HCT116 (cell line): ENCODE data around the gene SAMD10. TPM values are rescaled to one million over a fixed set of nuclear protein-coding genes. Genes with fewer than 3 reads are reported as not detected.
"Not testable (repeated sequence)": the region's sequence is repeated elsewhere in the genome, so short reads cannot be mapped to it uniquely, and the experiment has no call there.

Experiments
- ATAC-seq: fragments of 200-7000 bp; cut with Tn5 transposase; 2 replicates; pipeline ENCODE4 v1.9.1; 2020; ENCODE audit warnings: mild to moderate bottlenecking, moderate library complexity
- BruUV-seq: library from RNA; stranded (reverse); fragments of 400-500 nt; replicated peaks from 2 replicates; lab custom pipeline; 2021; lab: Mats Ljungman, UMichigan
- CTCF ChIA-PET: fragments of 300-600 bp; sonication (Branson Sonifier 250); formaldehyde crosslinking; loops from one replicate; lab custom pipeline; 2021; ENCODE audit warnings: antibody characterized with exemption; lab: Charles Lee
- POLR2A ChIA-PET: fragments of 300-600, 350-600 bp; sonication (Branson Sonifier 250); formaldehyde crosslinking; loops from one replicate; lab custom pipeline; 2021; ENCODE audit warnings: antibody characterized with exemption; lab: Charles Lee
- RAD21 ChIA-PET, 2 experiments: fragments of 300-600 bp; sonication (Branson Sonifier 250); formaldehyde crosslinking; loops; one replicate each; lab custom pipeline; 2023; ENCODE audit warnings: low total read pairs in 2 of 2; ENCODE audit not compliant: uncharacterized antibody in 2 of 2, unreplicated experiment in 2 of 2, low non-redundant PET in 1 of 2; lab: Charles Lee
- DNase-seq: peaks from one replicate; pipeline ENCODE4 v3.0.0-alpha.2; 2010; ENCODE audit warnings: low read depth, low spot score
- H2AFZ ChIP-seq: fragments of 200-600 bp; shearing (Covaris generic), sonication (generic); 2 replicates; pipeline ENCODE4 v1.6.1; 2017; ENCODE audit warnings: low read depth, mixed run types, mixed read lengths, antibody characterized with exemption, low read length; ENCODE audit not compliant: poor library complexity, severe bottlenecking
- H3K27ac ChIP-seq: 2 replicates; pipeline ENCODE4 v1.5.1; 2012; ENCODE audit warnings: low read depth, low read length
- H3K27me3 ChIP-seq: fragments of 200-600 bp; sonication (generic); 2 replicates; pipeline ENCODE4 v1.6.1; 2016; ENCODE audit warnings: mixed run types, low read length, mixed read lengths; ENCODE audit not compliant: insufficient read depth
- H3K36me3 ChIP-seq, 2 experiments: fragments of 200-500 bp in 1 of 2; fragments of 200-600 bp in 1 of 2; sonication (Bioruptor generic) in 1 of 2; sonication (generic) in 1 of 2; 2 replicates each; pipeline versions ENCODE4 v1.5.1 to v1.6.1; 2014 to 2016; ENCODE audit warnings: low read length in 2 of 2, inconsistent platforms in 1 of 2, mixed read lengths in 1 of 2, mixed run types in 1 of 2; ENCODE audit not compliant: insufficient read depth in 2 of 2, control insufficient read depth in 1 of 2
- H3K4me1 ChIP-seq, 2 experiments: fragments of 200-600 bp in 1 of 2; sonication (generic) in 1 of 2; 2 replicates each; pipeline versions ENCODE4 v1.5.1 to v1.6.1; 2012 to 2017; ENCODE audit warnings: low read length in 2 of 2, inconsistent platforms in 1 of 2, mild to moderate bottlenecking in 1 of 2, mixed read lengths in 1 of 2, mixed run types in 1 of 2, moderate library complexity in 1 of 2; ENCODE audit not compliant: insufficient read depth in 2 of 2, control insufficient read depth in 1 of 2
- H3K4me2 ChIP-seq: fragments of 200-600 bp; sonication (generic); 2 replicates; pipeline ENCODE4 v1.6.1; 2017; ENCODE audit warnings: mixed run types, low read length, mixed read lengths
- H3K4me3 ChIP-seq, 2 experiments: fragments of 200-600 bp in 1 of 2; sonication (generic) in 1 of 2; replicated peaks in 1 of 2; 2 replicates each; pipeline ENCODE4 v1.5.1; 2011 to 2016; ENCODE audit warnings: low read length in 2 of 2, control low read depth in 1 of 2, low read depth in 1 of 2, mild to moderate bottlenecking in 1 of 2, mixed read lengths in 1 of 2, mixed run types in 1 of 2
- H3K79me2 ChIP-seq: fragments of 200-600 bp; sonication (generic); 2 replicates; pipeline ENCODE4 v1.6.1; 2017; ENCODE audit warnings: mild to moderate bottlenecking, mixed run types, low read length, moderate library complexity, mixed read lengths; ENCODE audit not compliant: insufficient read depth
- H3K9ac ChIP-seq: fragments of 200-600 bp; sonication (generic); 2 replicates; pipeline ENCODE4 v1.6.1; 2016; ENCODE audit warnings: low read length, mixed read lengths
- H3K9me2 ChIP-seq: fragments of 200-600 bp; sonication (generic), shearing (Covaris generic); 2 replicates; pipeline ENCODE4 v1.6.1; 2017; ENCODE audit warnings: mixed run types, mild to moderate bottlenecking, moderate library complexity; ENCODE audit not compliant: insufficient read depth
- H3K9me3 ChIP-seq, 2 experiments: fragments of 200-500 bp in 1 of 2; fragments of 200-600 bp in 1 of 2; sonication (Bioruptor generic) in 1 of 2; sonication (generic) in 1 of 2; 2 replicates each; pipeline ENCODE4 v1.6.1; 2014 to 2017; ENCODE audit warnings: low read length in 2 of 2, mixed read lengths in 2 of 2, inconsistent platforms in 1 of 2, low read depth in 1 of 2, mild to moderate bottlenecking in 1 of 2, mixed run types in 1 of 2, moderate library complexity in 1 of 2; ENCODE audit not compliant: control insufficient read depth in 1 of 2, insufficient read depth in 1 of 2
- H4K20me1 ChIP-seq: fragments of 200-600 bp; sonication (generic), shearing (Covaris generic); 2 replicates; pipeline ENCODE4 v1.6.1; 2017; ENCODE audit warnings: mixed run types, mild to moderate bottlenecking, moderate library complexity; ENCODE audit not compliant: insufficient read depth
- CTCF ChIP-seq, 3 experiments: fragments of 200-600 bp in 1 of 3; sonication (generic) in 1 of 3; IDR thresholded peaks in 2 of 3; conservative IDR thresholded peaks in 1 of 3; 2 replicates each; pipeline ENCODE4 v1.5.1; 2012 to 2017; ENCODE audit warnings: low read depth in 2 of 3, low read length in 2 of 3, antibody characterized with exemption in 1 of 3, borderline replicate concordance in 1 of 3, control low read depth in 1 of 3, mild to moderate bottlenecking in 1 of 3, mixed read lengths in 1 of 3, mixed run types in 1 of 3, moderate library complexity in 1 of 3; ENCODE audit not compliant: insufficient read depth in 1 of 3
- intact Hi-C: fragments of 100-400 bp; cut with micrococcal nuclease; formaldehyde crosslinking; loops from 2 replicates; pipeline ENCODE4 v1.10.0; 2022
- total RNA-seq: library from RNA; stranded (reverse); gene quantifications from one replicate; pipeline ENCODE4 v1.2.1, GENCODE V29; 2021; ENCODE audit not compliant: unreplicated experiment

SAMD10 gene
- total RNA-seq, 1 experiment from 2014 or later = 4.2 TPM

GRCh38 chr20:63960654-63961621, 18.5 kb downstream of the SAMD10 start:
- H2AFZ ChIP-seq, RAD21 ChIA-PET, H3K9me3 ChIP-seq, H3K36me3 ChIP-seq, BruUV-seq, H3K27me3 ChIP-seq, ATAC-seq, CTCF ChIA-PET, POLR2A ChIA-PET, H3K4me3 ChIP-seq, H3K9ac ChIP-seq, H3K79me2 ChIP-seq, H3K4me2 ChIP-seq, H4K20me1 ChIP-seq, DNase-seq, H3K9me2 ChIP-seq, H3K27ac ChIP-seq, intact Hi-C loops: not testable (repeated sequence)
- peaks cover 11 to 27% of the 10 kb centered on the region in 2 experiments; a peak in 3 of 4 replicates for H3K4me1 ChIP-seq

- H3K36me3 ChIP-seq = no peaks in the 10 kb centered on the region; a peak in 2 of 4 replicates
- no peak for DNase-seq
- no peaks in the 10 kb centered on the region for H4K20me1 ChIP-seq
- no peak overlapping the region for H3K4me2 ChIP-seq
- ChIA-PET CTCF (no interaction called here), RAD21 (no interaction called here), POLR2A (no interaction called here)
- H3K9ac ChIP-seq = no peak overlapping the region
- BruUV-seq = no TSS peak
- no peaks in the 10 kb centered on the region for H3K9me3 ChIP-seq
- H3K4me1 ChIP-seq = peaks cover 12 to 35% of the 10 kb centered on the region in 2 experiments; a peak in 3 of 4 replicates
- TF ChIP-seq CTCF (IDR thresholded peaks at IDR 0.05 in 2 of 3, conservative IDR thresholded peaks at IDR 0.05 in 1 of 3; ENCODE audit: borderline replicate concordance in 1 of 3, insufficient read depth in 1 of 3, low read depth in 2 of 3, low read length in 2 of 3) = no peak
- no peak overlapping the region for H3K4me3 ChIP-seq
- ATAC-seq = no peak
- H3K27ac ChIP-seq = no peak overlapping the region
- intact Hi-C loops = loop anchor here (5.0 kb wide), 1 partner anchor 262 kb away; the partner anchor contains the start of gene TNFRSF6B
- no peaks in the 10 kb centered on the region for H3K9me2 ChIP-seq
- H3K27me3 ChIP-seq = no peaks in the 10 kb centered on the region
- peaks cover 15% of the 10 kb centered on the region for H3K79me2 ChIP-seq
- no peak overlapping the region for H2AFZ ChIP-seq
These were observed 19.8 kb downstream of the SAMD10 start for GRCh38 chr20:63959699-63960075.
